ENCODE measurements around the gene MCC.

MCC gene

DNA sequence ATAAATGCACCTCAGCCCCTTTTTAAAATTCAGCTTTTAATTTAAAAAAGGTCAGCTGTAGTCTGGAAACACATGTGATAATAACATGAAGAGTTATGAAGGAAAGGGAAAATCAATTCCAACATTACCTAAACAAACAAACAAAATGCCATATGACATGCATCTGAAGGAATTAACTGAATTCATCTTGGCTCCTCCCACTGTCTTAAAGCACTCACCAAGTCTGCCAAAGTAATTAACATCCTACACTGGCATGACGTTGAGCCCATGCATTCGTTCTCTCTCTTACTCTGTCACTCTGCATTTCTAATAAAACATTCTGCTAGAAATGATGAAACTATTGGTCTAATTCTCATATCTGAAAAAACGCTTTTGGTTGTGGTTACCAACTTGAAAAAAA lies 91.2 kb downstream of the MCC start:
- TF ChIP-seq POLR2AphosphoS5 (IDR thresholded peaks at IDR 0.05; ENCODE audit: low read depth, low read length) (no peak), TAF1 (IDR thresholded peaks at IDR 0.05; ENCODE audit: borderline replicate concordance, insufficient read depth, low read length) (no peak), REST (IDR thresholded peaks at IDR 0.05; ENCODE audit: insufficient read depth in 1 of 2, low read depth in 2 of 2, low read length in 2 of 2) (no peak), SIN3A (IDR thresholded peaks at IDR 0.05; ENCODE audit: borderline replicate concordance, insufficient read depth, low read length) (no peak), FOXP2 (optimal IDR thresholded peaks at IDR 0.05; ENCODE audit: borderline replicate concordance, extremely low read depth, extremely low read length, insufficient read depth) (no peak)

DNA sequence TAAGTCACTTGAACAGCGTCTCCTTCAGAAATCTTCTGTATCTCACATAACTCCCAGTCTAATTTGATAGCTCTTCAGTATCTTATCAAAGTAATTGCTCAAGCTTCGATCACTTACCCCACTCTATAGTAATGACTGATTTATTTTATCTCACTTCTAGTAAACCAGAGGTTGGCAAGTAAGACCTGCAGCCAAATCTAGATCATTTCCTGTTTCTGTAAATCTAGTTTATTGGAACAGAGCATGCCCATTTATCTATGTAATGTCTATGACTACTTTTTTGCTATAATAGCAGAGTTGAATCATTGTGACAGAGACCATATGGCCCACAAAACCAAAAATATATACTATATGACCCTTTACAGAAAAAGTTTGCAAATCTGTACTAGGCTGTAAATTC lies 93.6 kb downstream of the MCC start:
- TF ChIP-seq POLR2AphosphoS5 (IDR thresholded peaks at IDR 0.05; ENCODE audit: low read depth, low read length) (no peak), SIN3A (IDR thresholded peaks at IDR 0.05; ENCODE audit: borderline replicate concordance, insufficient read depth, low read length) (no peak), TAF1 (IDR thresholded peaks at IDR 0.05; ENCODE audit: borderline replicate concordance, insufficient read depth, low read length) (no peak), REST (IDR thresholded peaks at IDR 0.05; ENCODE audit: insufficient read depth in 1 of 2, low read depth in 2 of 2, low read length in 2 of 2) (no peak), FOXP2 (optimal IDR thresholded peaks at IDR 0.05; ENCODE audit: borderline replicate concordance, extremely low read depth, extremely low read length, insufficient read depth) (no peak)

DNA sequence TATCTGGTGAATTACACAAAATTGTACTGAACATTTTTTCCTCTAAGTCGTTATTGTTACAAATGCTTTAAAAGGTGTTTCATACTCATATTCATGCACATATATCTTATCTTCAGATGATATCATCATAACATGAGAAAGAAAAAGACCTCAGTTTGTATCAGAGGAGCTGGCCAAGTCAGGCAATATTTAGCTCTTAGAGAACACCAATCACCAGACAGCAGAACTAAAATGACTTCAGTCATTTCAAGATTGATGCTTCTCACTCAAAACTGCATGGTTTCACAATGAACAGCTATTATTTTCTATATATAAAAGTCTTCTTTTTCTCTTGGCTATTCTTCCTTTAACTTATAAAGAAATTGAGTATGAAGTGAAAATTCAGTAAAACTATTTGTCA lies 98.0 kb downstream of the MCC start:
- TF ChIP-seq REST (IDR thresholded peaks at IDR 0.05; ENCODE audit: insufficient read depth in 1 of 2, low read depth in 2 of 2, low read length in 2 of 2) (no peak), FOXP2 (optimal IDR thresholded peaks at IDR 0.05; ENCODE audit: borderline replicate concordance, extremely low read depth, extremely low read length, insufficient read depth) (no peak), POLR2AphosphoS5 (IDR thresholded peaks at IDR 0.05; ENCODE audit: low read depth, low read length) (no peak), SIN3A (IDR thresholded peaks at IDR 0.05; ENCODE audit: borderline replicate concordance, insufficient read depth, low read length) (no peak), TAF1 (IDR thresholded peaks at IDR 0.05; ENCODE audit: borderline replicate concordance, insufficient read depth, low read length) (no peak)

GRCh38 chr5:113389116-113389515 lies 99.1 kb downstream of the MCC start:
- TF ChIP-seq POLR2AphosphoS5 (IDR thresholded peaks at IDR 0.05; ENCODE audit: low read depth, low read length) (no peak), SIN3A (IDR thresholded peaks at IDR 0.05; ENCODE audit: borderline replicate concordance, insufficient read depth, low read length) (no peak), REST (IDR thresholded peaks at IDR 0.05; ENCODE audit: insufficient read depth in 1 of 2, low read depth in 2 of 2, low read length in 2 of 2) (no peak), FOXP2 (optimal IDR thresholded peaks at IDR 0.05; ENCODE audit: borderline replicate concordance, extremely low read depth, extremely low read length, insufficient read depth) (no peak)

GRCh38 chr5:113387844-113388243 lies 100.4 kb downstream of the MCC start:
- TF ChIP-seq POLR2AphosphoS5 (IDR thresholded peaks at IDR 0.05; ENCODE audit: low read depth, low read length) (no peak), FOXP2 (optimal IDR thresholded peaks at IDR 0.05; ENCODE audit: borderline replicate concordance, extremely low read depth, extremely low read length, insufficient read depth) (no peak), SIN3A (IDR thresholded peaks at IDR 0.05; ENCODE audit: borderline replicate concordance, insufficient read depth, low read length) (no peak), TAF1 (IDR thresholded peaks at IDR 0.05; ENCODE audit: borderline replicate concordance, insufficient read depth, low read length) (no peak), REST (IDR thresholded peaks at IDR 0.05; ENCODE audit: insufficient read depth in 1 of 2, low read depth in 2 of 2, low read length in 2 of 2) (no peak)
